Activated T-helper 9 cell treated with anti-CD3 and anti-CD28 coated beads, Interleukin-2, amount 50 U/mL, for 16 hours (primary cell): ENCODE results near the gene SLC25A4.
"Not testable (repeated sequence)": the region's sequence is repeated elsewhere in the genome, so short reads cannot be mapped to it uniquely, and the experiment has no call there.

Source experiments
- DNase-seq: peaks from one replicate; pipeline ENCODE4 v3.0.0-alpha.2; 2020; ENCODE audit warnings: low read depth

The SLC25A4 gene

DNA sequence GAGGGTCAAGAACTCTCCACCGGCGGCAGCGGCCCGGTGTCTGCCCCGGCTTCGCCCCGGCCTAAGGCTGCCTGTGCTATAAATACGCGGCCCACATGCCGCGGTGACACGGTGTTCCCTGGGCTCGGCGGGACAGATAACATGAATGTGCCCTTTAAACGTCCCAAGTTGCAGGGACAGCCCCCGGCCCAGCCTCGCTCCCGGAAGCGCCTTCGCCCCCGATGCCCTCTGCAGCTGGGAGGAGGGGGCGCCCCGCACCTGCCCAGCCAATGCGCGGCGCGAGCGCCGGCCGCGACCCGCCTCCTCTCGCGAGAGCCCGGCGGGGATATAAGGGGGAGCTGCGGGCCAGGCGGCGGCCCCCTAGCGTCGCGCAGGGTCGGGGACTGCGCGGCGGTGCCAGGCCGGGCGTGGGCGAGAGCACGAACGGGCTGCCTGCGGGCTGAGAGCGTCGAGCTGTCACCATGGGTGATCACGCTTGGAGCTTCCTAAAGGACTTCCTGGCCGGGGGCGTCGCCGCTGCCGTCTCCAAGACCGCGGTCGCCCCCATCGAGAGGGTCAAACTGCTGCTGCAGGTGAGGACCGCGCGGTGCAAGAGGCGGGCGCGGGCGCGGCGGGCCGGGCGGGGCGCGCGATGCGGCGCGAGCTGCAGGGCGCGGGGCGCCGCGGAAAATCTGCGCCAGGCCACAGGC, at the start of gene SLC25A4:
TSS of gene SLC25A4 (plus strand) at position 355 of the 689 bp plus-strand sequence. CDS start at position 462, 107 bp downstream.
- peak; percentile 73 for DNase-seq

GRCh38 chr4:185093603-185094002, 49.5 kb upstream of the SLC25A4 start:
- no peak for DNase-seq

GRCh38 chr4:185096032-185096653, 46.9 kb upstream of the SLC25A4 start:
- DNase-seq, result no peak

DNA sequence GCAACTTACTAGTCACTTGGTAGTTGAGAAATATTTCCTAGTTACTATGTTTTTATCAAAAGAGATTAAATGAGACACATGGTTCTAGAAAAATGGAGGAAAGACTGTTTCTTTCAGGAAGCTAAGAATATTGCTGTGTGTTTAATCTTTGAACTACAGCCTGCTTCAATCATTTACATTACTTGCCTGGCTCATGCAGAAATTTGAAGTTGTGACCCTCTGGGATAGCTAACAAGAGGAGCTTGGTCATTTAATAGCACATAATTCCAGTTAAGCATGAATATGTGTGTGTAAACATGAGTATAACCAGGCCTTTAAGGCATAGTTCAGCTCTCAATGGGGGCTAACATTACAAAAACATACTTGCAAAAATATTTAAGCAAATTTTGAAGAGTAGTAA, 44.6 kb upstream of the SLC25A4 start:
- DNase-seq, result no peak

DNA sequence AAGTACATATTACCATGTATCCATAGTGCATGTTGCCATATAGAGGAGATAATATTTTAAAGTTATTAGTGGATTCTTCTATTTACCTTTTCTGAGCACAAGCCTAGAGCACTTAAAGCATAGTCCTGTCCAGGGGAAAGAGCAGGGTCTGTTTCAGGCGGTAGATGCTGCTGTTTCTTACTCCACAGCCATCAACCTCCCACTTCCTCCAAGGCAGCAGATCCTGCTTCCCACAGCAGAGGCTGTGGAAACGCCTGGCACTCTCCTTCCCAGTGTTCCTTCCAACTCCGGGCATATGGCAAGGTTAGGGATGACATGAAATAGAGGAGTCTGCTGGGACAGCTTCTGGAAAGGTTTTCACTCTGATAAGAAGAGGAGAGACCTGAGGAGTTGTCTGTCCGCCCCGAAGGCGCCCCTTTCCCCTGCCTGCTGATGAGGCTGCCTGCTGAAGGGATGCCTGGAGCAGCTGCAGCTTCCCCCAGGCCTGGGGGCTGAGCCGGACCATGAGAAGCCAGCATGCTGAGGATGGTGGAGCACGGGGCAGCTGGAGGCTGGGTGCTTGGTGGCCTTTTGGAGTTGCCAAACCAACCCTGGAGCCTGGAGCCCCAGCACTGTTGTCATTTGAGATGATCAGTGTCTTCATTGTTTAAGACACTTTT, 43.9 kb upstream of the SLC25A4 start:
- DNase-seq, result no peak

- no peak for DNase-seq
These were observed 43.1 kb upstream of the SLC25A4 start for GRCh38 chr4:185099940-185100339.

DNA sequence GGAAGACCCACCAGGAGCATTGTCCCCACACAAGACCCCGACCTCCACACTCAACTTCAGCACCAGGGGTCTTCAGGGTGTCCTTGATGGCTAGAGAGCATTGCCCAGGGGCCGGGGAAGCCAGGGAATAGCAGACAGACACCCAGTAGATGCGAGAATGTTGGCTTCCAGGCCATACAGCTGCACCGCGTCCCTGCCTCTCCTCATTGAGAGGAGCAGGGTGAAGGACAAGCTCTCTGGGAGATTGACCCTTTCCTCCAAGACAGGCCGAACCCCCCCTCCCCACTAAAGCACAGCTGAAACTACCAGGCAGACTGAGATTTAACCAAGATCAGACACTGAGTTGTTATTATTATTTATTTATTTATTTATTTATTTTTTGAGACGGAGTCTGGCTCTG, 42.6 kb upstream of the SLC25A4 start:
- no peak for DNase-seq

- DNase-seq, result no peak
These were observed 41.6 kb upstream of the SLC25A4 start for GRCh38 chr4:185101354-185101890.

GRCh38 chr4:185104733-185105132, 38.3 kb upstream of the SLC25A4 start:
- no peak for DNase-seq

- no peak for DNase-seq
These were observed 36.7 kb upstream of the SLC25A4 start for GRCh38 chr4:185106353-185106752.

DNA sequence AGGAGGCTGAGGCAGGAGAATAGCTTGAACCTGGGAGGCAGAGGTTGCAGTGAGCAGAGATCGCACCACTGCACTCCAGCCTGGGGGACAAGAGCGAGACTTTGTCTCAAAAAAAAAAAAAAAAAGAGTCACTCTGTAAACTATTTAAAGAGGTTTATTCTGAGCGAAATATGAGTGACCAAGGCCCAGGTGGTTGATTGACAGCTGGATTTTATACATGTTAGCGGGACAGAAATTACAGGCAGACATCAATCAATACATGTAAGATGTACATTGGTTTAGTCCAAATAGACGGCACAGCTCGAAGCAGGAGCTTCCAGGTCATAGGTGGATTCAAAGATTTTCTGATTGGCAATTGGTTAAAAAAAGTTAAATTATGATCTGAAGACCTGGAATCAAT, 35.5 kb upstream of the SLC25A4 start:
- not testable (repeated sequence) for DNase-seq

GRCh38 chr4:185108185-185108584, 34.9 kb upstream of the SLC25A4 start:
- DNase-seq, result no peak

DNA sequence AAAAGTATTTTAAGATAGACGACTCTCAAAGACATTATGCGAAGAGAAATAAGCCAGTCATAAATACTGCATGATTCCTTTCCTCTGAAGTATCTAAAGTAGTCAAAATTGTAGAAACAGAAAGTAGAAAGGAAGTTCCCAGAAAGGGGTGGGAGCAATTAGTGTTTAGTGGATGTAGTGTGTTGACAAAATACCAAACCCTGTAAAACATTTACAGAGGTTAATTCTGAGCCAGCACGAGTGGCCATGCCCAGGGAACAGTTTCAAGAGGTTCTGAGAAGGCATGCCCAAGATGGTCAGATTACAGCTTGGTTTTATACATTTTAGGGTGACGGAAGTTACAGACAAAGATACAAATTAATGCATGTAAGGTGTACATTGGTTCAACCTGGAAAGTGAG, 34.4 kb upstream of the SLC25A4 start:
- no peak for DNase-seq

DNA sequence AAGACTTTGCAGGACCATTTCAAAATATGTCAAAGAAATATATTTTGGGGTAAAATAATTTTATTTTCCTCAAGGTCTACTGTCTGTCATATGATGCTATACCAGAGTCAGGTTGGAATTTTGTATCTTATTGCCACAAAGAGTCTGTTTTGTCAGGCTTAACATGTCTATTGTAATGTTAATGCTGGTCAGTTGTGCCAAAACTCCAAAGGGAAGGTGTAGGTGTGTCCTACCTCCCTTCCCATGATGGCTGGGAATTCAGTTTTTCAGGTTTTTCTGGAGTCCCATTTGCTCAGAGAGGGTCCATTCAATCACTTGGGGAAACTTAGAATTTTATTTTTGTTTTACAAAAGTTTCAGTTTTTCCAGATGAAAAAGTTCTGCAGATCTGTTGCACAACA, 33.3 kb upstream of the SLC25A4 start:
- DNase-seq, result no peak

DNA sequence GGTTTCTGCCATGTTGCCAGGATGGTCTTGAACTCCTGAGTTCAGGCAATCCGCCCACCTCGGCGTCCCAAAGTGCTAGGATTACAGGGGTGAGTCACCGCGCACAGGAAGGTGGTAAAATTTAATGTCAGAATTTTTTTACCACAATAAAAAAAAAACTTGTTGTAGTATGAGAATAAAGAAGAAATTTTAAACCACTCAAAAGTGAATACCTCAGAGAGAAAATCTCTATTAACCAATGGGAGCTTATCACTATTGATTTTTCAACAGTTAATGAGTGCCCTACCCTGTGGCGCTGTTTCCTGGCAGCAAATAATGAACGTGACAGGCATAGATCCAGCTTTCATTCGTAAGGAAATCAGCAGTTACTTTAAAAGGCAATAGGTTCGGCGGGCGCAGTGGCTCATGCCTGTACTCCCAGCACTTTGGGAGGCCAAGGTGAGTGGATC, 32.7 kb upstream of the SLC25A4 start:
- no peak for DNase-seq

DNA sequence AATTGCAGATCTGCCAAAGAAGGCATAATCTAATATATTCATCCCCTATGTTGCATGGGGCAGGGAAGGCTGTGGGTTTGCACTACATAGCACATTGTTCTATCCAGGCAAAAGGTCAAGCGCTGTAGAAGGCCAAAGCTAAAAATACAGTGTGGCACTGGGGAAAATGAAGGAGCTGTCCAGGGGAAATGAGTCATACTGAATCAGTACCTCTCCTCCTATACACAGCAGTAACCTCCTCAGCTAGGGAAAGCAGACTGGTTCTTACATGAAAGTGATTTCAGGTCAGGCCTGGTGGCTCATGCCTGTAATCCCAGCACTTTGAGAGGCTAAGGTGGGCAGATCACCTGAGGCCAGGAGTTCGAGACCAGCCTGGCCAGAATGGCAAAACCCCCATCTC, 31.0 kb upstream of the SLC25A4 start:
- no peak for DNase-seq

DNA sequence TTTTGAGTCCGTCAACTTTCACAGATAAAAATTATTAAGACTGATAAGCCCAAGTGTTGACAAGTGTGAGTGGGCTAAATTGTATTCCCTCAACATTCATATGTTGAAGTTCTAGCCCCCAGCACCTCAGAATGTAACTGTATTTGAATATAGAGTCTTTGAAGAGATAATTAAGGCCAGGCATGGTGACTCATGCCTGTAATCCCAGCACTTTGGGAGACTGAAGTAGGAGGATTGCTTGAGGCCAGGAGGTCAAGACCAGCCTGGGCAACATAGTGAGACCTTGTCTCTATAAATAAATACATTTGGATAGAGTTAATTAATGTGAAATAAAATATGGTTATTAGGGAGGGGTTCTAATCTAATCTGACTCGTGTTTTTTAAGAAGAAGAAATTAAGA, 29.7 kb upstream of the SLC25A4 start:
- DNase-seq, result no peak

DNA sequence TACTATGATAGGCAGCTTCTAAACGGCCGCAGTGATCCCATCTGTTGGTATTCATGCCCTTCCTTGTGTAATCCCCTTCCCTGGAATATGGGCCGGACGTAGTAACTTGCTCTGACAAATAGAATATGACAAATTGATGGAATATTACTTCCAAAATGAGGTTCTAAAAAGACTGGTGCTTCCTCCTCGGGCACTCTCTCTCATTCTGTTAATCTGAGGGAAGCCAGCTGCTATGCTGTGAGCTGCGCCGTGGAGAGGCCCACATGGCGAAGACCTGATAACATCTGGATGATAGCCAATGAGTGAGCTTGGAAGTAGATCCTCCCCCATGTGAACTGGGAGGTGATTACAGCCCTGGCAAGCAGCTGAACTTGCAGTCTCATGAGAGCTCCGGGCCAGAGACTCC, 27.2 kb upstream of the SLC25A4 start:
- no peak for DNase-seq

DNA sequence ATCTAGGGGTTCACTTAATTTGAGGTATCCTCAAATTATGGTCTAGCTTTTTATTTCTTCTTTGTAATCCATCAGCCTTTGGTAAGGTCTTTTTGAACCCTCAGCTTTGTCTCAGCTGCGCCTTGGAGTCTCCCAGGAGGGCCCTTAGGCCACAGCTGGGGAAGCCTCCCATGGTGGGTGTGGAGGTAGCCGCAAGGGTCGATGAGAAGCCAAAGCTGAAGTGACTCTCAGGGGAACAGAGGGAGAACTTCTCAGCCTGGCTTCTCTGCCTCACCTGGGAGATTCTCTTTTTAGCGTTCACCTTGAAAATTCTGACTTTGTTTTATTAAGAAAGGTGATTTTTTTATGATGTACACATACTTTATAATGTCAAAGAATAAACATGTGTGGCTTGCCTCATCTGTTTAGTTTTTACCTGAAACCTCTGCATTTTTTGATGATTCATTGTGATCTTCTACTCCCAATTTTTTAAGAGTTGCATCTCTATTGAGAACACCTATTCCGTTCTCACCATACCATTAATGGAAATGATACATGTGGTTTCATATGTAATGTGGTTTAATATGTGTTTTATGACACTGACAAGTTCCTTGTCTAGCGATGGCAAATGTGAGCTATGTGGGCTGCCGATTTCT, 25.6 kb upstream of the SLC25A4 start:
- DNase-seq, result no peak

DNA sequence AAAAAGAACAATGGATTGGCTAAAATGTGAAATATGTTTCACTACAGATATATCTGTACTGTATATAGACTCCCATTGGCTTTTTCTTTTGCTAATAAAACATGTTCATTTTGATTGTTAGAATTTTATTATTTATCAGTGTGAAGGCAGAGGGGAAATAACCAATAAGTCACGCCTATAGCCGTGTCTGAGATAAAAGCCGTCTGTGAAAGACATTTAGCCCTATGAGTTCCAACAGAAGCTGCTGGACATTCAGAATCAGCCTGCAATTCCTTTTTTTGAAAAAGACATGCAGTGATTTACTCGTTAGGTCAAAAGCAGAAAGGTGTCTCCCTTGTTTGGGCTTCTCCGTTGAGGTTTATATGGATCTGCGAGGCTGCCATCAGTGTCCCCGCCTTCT, 24.2 kb upstream of the SLC25A4 start:
- DNase-seq, result no peak

DNA sequence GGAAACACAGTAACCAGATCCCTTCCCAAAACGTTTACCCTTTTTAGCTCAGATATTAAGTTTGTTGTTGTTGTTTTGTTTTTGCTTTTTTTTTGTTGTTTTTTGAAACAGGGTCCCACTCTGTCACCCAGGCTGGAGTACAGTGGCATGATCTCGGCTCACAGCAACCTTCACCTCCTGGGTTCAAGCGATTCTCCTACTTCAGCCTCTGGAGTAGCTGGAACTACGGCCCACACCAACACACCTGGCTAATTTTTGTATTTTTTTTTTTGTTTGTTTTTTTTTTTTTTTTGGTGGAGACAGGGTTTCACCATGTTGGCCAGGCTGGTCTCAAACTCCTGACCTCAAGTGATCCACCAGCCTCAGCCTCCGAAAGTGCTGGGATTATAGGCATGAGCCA, 23.6 kb upstream of the SLC25A4 start:
- not testable (repeated sequence) for DNase-seq

GRCh38 chr4:185119927-185120630, 23.0 kb upstream of the SLC25A4 start:
- DNase-seq, result no peak
